ENCODE results near the gene ASB1.

- TF ChIP-seq CTCF (IDR thresholded peaks at IDR 0.05): no peak
- TF ChIP-seq YY1 (IDR thresholded peaks at IDR 0.05; ENCODE audit: low read depth): no peak
Measured at GRCh38 chr2:238433300-238433915, 6.7 kb downstream of the ASB1 start.

Measured in SK-N-SH (cell line).